GM20000 (cell line): ENCODE results near the gene HES1.

Source experiments
- DNase-seq: peaks from one replicate; pipeline ENCODE4 v3.0.0; 2012; ENCODE audit warnings: low spot score
- TF ChIP-seq, protein P1 (sequence below): IDR thresholded peaks from 2 replicates; pipeline ENCODE4 v1.5.1; 2012; ENCODE audit warnings: mild to moderate bottlenecking, control low read depth; ENCODE audit errors: extremely low read depth, missing control alignments

Gene HES1

DNA sequence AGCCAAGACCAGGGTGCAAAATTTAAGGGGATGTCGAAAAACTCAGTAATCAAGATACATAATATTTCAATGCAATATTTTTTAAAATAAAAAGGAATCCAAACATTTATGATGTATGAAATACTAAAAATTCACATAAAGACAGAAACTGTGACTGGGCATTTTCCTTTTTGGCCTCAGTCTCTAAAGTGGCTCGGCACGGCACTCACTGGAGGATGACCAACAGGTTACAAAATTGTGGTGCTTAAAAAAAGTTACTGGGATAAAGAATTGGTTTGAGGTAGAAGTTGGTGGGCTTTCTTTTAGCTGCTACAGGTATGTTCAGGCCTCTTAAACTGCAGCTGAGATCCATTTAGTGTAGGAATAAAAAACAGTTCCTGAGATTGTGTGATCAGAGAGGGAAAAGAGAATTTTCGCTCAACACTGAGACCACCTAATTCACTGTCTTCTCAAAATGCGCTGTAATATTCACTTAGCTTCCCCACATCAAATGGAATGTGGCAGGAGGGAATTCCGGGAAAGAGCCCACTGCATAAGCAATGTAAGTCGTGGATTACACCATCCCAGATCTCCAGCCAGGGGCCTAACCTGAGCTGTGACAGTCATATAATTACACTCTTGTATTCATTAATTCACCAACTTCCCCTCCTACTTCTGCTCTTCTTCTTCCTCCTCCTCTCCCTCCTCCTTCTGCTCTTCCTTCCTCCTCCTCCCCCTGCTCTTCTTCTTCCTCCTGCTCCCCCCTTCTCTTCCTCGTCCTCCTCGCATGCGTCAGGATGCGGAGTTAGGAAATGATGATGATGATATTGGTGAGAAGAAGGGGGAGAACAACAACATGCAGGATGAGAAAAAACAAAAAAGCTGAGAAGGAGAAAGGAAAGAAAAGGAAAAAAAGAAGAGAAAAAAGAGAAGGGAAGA is 45.9 kb downstream of the HES1 start:
- TF ChIP-seq, protein P1, sequence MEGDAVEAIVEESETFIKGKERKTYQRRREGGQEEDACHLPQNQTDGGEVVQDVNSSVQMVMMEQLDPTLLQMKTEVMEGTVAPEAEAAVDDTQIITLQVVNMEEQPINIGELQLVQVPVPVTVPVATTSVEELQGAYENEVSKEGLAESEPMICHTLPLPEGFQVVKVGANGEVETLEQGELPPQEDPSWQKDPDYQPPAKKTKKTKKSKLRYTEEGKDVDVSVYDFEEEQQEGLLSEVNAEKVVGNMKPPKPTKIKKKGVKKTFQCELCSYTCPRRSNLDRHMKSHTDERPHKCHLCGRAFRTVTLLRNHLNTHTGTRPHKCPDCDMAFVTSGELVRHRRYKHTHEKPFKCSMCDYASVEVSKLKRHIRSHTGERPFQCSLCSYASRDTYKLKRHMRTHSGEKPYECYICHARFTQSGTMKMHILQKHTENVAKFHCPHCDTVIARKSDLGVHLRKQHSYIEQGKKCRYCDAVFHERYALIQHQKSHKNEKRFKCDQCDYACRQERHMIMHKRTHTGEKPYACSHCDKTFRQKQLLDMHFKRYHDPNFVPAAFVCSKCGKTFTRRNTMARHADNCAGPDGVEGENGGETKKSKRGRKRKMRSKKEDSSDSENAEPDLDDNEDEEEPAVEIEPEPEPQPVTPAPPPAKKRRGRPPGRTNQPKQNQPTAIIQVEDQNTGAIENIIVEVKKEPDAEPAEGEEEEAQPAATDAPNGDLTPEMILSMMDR = no peak
- no peak for DNase-seq

DNA sequence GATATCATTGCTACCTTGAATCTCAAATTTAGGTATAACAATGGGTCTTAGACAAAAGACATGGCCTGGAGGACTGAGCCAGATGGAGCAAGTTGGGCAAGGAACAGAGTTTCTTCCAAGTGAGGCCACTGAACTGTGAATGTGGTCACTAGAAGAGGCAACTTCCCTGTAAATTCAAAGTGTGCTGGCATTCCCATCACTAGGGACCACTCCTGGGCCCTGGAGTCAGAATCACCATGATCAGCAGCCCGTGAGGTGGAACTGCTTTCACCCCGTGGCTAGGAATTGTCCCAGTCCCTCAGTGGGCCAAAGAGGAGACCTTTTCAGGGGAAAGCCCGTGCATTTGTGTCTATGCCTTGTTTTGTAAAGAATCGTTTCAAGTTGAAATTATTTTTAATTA is 47.3 kb downstream of the HES1 start:
- TF ChIP-seq, protein P1 = no peak
- DNase-seq = no peak

DNA sequence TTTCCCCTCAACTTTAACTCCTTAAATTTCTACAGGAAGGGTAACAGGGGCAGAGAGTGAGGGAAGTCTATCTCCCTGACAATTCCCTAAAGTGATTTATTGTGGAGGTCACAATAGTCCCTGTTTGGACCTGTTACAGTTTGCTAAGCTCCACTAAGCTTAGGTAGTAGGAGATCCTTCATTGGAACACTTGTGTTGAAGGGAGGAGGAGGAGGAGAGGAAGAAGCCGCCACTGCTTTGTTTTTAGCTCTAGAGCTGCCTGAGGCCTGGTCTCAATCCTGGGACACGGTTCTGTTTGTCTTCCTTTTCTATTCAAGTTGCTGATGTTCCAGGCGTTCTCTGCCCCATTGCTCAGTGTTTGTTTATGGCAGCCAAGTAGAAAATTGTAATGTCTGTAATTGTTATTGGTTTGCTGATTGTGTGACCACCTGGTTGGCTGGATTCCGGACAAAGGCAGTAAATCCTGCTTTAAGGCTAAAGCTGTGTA is 48.4 kb downstream of the HES1 start:
- TF ChIP-seq, protein P1 = no peak
- DNase-seq = no peak

DNA sequence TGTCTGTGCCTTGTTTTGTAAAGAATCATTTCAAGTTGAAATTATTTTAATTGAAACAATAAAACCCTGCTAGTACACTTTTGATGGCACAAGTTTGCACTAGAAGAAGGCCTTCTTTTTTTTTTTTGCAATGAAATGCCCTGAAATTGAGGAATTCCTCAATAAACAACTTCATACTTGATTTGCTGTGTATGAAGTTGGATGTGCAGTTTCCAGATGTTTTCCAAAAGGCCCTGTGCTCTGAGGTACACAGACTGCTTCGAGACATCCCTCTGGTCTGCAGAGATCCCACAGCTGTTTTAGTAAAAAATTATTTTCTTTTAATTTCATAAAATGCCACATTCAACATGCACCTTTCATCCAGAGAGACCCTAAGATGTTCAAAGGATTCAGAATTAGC is 48.9 kb downstream of the HES1 start:
- no peak for DNase-seq
- TF ChIP-seq, protein P1 = no peak

DNA sequence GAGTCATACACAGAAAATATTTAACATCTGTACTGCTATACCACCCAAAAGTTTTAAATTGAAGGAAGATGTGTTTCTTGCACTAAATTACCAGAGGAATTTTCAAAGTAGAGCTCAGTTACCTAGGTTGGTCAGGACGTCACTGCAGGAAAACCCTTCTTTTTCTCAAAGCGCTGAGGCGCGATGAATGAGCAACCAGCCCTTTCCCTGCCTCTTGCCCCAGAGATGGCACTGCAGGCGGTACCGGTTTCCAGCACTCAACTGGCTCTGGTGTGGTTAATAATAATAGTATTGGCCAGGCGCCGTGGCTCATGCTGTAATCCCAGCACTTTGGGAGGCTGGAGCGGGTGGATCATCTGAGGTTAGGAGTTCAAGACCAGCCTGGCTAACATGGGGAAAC is 49.3 kb downstream of the HES1 start:
- no peak for DNase-seq
- TF ChIP-seq, protein P1 = no peak

DNA sequence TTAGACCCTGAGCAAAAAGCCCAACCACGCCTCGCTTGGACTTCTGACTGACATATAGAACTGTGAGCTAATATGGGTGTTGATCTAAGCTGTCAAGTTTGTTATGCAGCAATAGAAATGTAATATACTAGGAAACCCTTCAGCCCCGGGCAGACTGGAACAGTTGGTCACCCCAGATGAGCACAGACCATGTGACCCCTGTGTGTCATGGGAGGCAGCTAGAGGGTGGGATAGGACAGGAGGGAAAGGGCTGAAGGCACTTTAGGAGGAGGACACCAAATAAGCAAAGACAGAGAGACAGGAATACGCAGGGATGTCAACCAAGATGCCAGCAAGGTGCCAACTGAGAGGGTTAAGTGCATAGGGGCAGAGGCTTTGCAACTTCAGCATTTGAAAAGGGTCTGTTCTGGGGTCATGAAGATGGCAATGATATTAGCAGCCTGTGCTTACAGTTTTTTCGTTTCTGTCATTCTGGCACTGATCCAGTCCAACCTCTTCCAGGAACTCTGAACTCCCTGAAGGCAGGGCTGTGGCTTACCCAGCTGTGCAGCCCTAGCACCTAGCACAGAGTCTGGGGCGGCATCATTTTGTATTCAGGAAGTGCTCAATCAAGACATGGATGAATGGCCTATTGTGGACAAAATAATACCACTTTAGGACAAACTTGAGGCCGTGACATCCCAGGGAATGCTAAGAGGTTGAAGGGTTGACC is 51.4 kb downstream of the HES1 start:
- no peak for DNase-seq
- TF ChIP-seq, protein P1 = no peak
